Activated CD4-positive, alpha-beta memory T cell treated with anti-CD3 and anti-CD28 coated beads for 36 hours (primary cell): ENCODE measurements around the gene ADCYAP1. TPM values are rescaled to one million over a fixed set of nuclear protein-coding genes. Genes with fewer than 3 reads are reported as not detected.
"Not testable (repeated sequence)": the region's sequence is repeated elsewhere in the genome, so short reads cannot be mapped to it uniquely, and the experiment has no call there.

ENCODE experiments used
- CTCF ChIA-PET: fragments of 350-600 bp; sonication (Branson Sonifier 250); formaldehyde crosslinking; loops from one replicate; lab custom pipeline; 2021; ENCODE audit warnings: antibody characterized with exemption, inconsistent platforms; lab: Charles Lee
- POLR2A ChIA-PET: fragments of 350-600 bp; sonication (Branson Sonifier 250); formaldehyde crosslinking; loops from one replicate; lab custom pipeline; 2021; ENCODE audit warnings: antibody characterized with exemption; lab: Charles Lee
- DNase-seq: peaks from one replicate; pipeline ENCODE4 v3.0.0-alpha.2; 2020
- H3K27ac Mint-ChIP-seq: one replicate; pipeline ENCODE4 v1.8.0; 2021; ENCODE audit warnings: mixed read lengths
- H3K27me3 Mint-ChIP-seq: one replicate; pipeline ENCODE4 v1.8.0; 2021; ENCODE audit warnings: mixed read lengths
- H3K36me3 Mint-ChIP-seq: one replicate; pipeline ENCODE4 v1.8.0; 2021; ENCODE audit warnings: mixed read lengths
- H3K4me1 Mint-ChIP-seq: one replicate; pipeline ENCODE4 v1.8.0; 2021; ENCODE audit warnings: low read depth, mixed read lengths
- H3K4me3 Mint-ChIP-seq: one replicate; pipeline ENCODE4 v1.8.0; 2021; ENCODE audit warnings: mild to moderate bottlenecking, mixed read lengths
- H3K9me3 Mint-ChIP-seq: one replicate; pipeline ENCODE4 v1.8.0; 2021; ENCODE audit warnings: mixed read lengths
- intact Hi-C: fragments of 100-400 bp; cut with micrococcal nuclease; formaldehyde crosslinking; loops from one replicate; pipeline ENCODE4 v1.15.1; 2023
- total RNA-seq, 2 experiments: library from RNA; stranded (reverse); gene quantifications; one replicate each; pipeline ENCODE4 v1.2.3, GENCODE V29; 2021

ADCYAP1 gene
- total RNA-seq: not detected

DNA sequence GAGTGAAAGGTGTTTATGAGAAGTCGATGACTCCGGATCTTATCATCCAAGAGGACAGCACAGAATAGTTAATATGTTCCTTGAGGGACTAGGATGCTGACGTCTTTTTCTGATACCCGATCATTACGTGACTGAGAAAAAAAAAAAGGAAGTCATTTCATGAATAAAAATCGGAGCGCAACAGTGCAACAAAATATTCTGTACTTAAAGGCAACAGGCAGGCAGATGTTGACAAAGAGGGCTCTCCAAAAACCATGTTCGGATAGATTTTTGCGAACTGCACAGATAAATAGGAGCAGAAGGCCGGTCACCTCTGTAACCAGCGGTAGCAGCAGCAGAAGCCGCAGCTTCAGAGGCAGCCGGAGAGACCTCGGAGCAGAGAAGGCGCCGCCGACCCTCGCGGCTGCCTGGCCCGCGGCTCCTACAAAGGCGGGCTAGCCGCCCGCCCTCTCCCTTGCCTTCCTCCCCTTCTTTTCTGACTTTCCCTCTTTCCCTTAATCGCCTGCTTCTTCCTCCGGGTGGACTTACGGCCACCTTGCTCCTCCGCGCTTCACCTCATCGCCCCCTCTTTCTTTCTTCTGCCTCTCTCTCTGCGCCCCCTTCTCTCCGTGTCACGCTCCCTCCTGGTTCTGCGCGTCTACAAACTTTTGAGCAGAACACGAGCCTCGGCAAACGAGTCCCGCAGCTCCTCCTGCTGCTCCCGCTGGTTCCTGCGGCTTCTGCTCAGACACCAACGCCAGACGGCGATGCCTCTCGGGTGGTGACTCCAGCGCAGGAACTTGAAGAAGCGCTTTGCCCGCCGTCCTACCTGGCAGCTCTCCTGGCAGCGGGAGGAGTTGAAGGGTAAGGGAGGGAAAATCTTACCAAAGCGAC, at the start of gene ADCYAP1:
Gene ADCYAP1, plus strand, starts transcription at position 654 of the 873 bp plus-strand sequence. CDS start 516 bp downstream, outside the sequence.
- peaks cover 62% of the 10 kb centered on the region for H3K27me3 Mint-ChIP-seq
- DNase-seq: peak; percentile 12
- ChIA-PET POLR2A (no interaction called here), CTCF (interaction anchor here (1.2 kb wide), 1 partner anchor 40 kb away, joined by 6 read pairs; no protein-coding TSS in a partner anchor)
- H3K36me3 Mint-ChIP-seq: peaks cover 8% of the 10 kb centered on the region
- H3K4me3 Mint-ChIP-seq: no peak within 1 kb of the TSS
- intact Hi-C loops: no loop called here
- H3K9me3 Mint-ChIP-seq: peaks cover 3% of the 10 kb centered on the region
- H3K27ac Mint-ChIP-seq: no peak within 1 kb of the TSS
- H3K4me1 Mint-ChIP-seq: peaks cover 18% of the 10 kb centered on the region

- H3K27me3 Mint-ChIP-seq: peaks cover 2% of the 10 kb centered on the region
- intact Hi-C loops: no loop called here
- ChIA-PET POLR2A (no interaction called here), CTCF (no interaction called here)
- no peak overlapping the region for H3K4me3 Mint-ChIP-seq
- no peak for DNase-seq
- H3K27ac Mint-ChIP-seq: no peak overlapping the region
- no peaks in the 10 kb centered on the region for H3K36me3 Mint-ChIP-seq
- H3K4me1 Mint-ChIP-seq: no peaks in the 10 kb centered on the region
- H3K9me3 Mint-ChIP-seq: no peaks in the 10 kb centered on the region
Measured at GRCh38 chr18:857986-858385, 46.7 kb upstream of the ADCYAP1 start.

DNA sequence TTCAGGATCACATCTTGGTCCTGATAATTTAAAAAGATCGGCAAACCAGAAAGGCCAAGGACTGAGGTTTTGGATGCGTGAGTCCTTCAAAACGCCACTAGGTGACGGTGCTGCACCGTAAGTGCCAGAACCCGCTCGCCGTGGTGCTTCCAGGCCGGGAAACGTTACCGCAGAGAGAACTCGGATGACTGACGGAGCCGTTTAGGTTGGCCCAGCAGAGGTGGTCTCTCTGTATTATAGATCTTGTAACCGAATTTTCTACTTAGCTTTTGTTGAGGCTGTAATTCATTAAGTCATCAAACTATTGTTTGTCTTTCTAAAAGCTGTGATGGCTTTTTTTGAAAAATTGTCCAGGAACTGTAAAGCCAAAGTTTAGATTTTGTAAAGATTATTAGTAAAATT, 39.8 kb upstream of the ADCYAP1 start:
- no peaks in the 10 kb centered on the region for H3K36me3 Mint-ChIP-seq
- POLR2A ChIA-PET: no interaction called here

DNA sequence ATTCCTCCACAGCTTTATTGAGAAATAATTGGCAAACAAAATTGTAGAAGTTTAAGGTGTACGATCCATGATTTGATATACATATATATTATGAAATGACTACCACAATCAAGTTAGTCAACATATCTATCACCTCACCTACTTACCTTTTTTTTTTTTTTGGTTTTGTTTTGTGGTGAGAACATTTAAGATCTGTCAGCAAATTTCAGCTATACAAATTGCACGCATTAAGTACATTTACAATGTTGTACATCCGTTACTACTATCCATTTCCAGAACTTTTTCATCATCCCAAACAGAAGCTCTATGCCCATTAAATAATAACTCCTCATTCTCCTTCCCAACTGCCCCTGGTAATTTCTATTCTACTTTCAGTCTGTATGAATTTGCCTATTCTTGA, 37.4 kb upstream of the ADCYAP1 start:
- Mint-ChIP-seq H3K4me3 (no peak overlapping the region), H3K9me3 (no peaks in the 10 kb centered on the region), H3K4me1 (peaks cover 4% of the 10 kb centered on the region), H3K27me3 (peaks cover 10% of the 10 kb centered on the region), H3K27ac (no peak overlapping the region), H3K36me3 (no peaks in the 10 kb centered on the region)
- intact Hi-C loops: loop anchor here (10.0 kb wide), 1 partner anchor 718 kb away; no protein-coding TSS in a partner anchor
- DNase-seq: no peak
- ChIA-PET POLR2A (no interaction called here), CTCF (interaction anchor here (0.7 to 1.4 kb wide), 2 partner anchors 94 to 1887 kb away, joined by 4 to 5 read pairs; no protein-coding TSS in a partner anchor)

More for the DNA sequence above, 39.8 kb upstream of the ADCYAP1 start:
- DNase-seq: peak; percentile 77
- no peaks in the 10 kb centered on the region for H3K9me3 Mint-ChIP-seq
- intact Hi-C loops: loop anchor here (1.0 to 10.0 kb wide), 2 partner anchors 96 to 720 kb away; no protein-coding TSS in a partner anchor
- no peak overlapping the region for H3K27ac Mint-ChIP-seq
- H3K4me3 Mint-ChIP-seq: no peak overlapping the region
- H3K4me1 Mint-ChIP-seq: peaks cover 4% of the 10 kb centered on the region
- peaks cover 10% of the 10 kb centered on the region for H3K27me3 Mint-ChIP-seq
- CTCF ChIA-PET: interaction anchor here (0.6 to 2.5 kb wide), 15 partner anchors 13 to 1359 kb away, joined by 3 to 23 read pairs (median 4); partner anchors contain the start of gene ADCYAP1

GRCh38 chr18:873426-873825, 31.2 kb upstream of the ADCYAP1 start:
- Mint-ChIP-seq H3K4me3 (peak overlapping the region; percentile 23), H3K4me1 (peaks cover 13% of the 10 kb centered on the region), H3K9me3 (peaks cover 11% of the 10 kb centered on the region)
- CTCF ChIA-PET: interaction anchor here (0.6 kb wide), 1 partner anchor 158 kb away, joined by 3 read pairs; no protein-coding TSS in a partner anchor
- POLR2A ChIA-PET, intact Hi-C loops, H3K27me3 Mint-ChIP-seq, DNase-seq, H3K27ac Mint-ChIP-seq, H3K36me3 Mint-ChIP-seq: not testable (repeated sequence)

GRCh38 chr18:875912-876311, 28.8 kb upstream of the ADCYAP1 start:
- intact Hi-C loops: no loop called here
- ChIA-PET POLR2A (no interaction called here), CTCF (no interaction called here)
- Mint-ChIP-seq H3K36me3 (no peaks in the 10 kb centered on the region), H3K27ac (no peak overlapping the region), H3K4me1 (peaks cover 13% of the 10 kb centered on the region), H3K27me3 (no peaks in the 10 kb centered on the region), H3K4me3 (no peak overlapping the region), H3K9me3 (peaks cover 11% of the 10 kb centered on the region)
- no peak for DNase-seq

DNA sequence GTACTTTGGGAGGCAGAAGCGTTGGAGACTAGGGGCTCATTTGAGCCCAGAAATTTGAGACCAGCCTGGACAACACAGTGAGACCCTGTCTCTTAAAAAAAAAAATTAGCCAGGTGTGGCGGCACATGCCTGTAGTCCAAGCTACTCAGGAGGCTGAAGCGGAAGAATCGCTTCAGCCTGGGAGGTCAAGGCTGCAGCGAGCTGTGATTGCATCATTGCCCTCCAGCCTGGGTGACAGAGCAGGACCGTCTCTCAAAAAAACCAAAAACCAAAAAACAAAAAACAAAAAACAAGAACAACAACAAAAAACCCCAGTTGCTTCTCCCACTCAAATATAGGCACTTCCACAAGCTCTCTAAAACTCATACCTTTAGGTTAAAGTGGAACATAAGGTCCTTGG, 27.4 kb upstream of the ADCYAP1 start:
- intact Hi-C loops: no loop called here
- Mint-ChIP-seq H3K4me3 (no peak overlapping the region), H3K36me3 (no peaks in the 10 kb centered on the region), H3K9me3 (peaks cover 11% of the 10 kb centered on the region), H3K27ac (no peak overlapping the region), H3K27me3 (no peaks in the 10 kb centered on the region), H3K4me1 (peaks cover 13% of the 10 kb centered on the region)
- DNase-seq: no peak
- ChIA-PET CTCF (interaction anchor here (0.6 to 1.3 kb wide), 2 partner anchors 48 to 84 kb away, joined by 3 to 4 read pairs; no protein-coding TSS in a partner anchor), POLR2A (no interaction called here)

DNA sequence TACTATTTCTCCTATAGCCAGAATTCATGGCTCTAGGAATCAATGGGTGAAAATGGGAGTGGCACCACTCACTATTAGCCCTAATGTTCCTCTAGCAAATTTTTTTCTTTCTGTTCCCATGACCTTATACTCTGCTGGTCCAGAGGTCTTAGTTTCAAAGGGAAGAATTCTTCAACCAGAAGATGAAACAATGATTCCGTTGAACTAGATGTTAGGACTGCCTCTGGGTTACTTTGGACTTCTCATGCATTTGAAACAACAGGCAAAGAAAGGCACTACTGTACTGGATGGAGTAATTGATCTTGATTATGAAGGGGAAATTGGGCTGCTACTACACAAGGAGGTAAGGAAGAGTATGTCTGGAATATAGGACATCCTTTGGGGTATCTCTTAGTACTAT, 18.6 kb upstream of the ADCYAP1 start:
- DNase-seq: no peak
- Mint-ChIP-seq H3K36me3 (no peaks in the 10 kb centered on the region), H3K27ac (no peak overlapping the region), H3K4me3 (no peak overlapping the region), H3K4me1 (no peaks in the 10 kb centered on the region), H3K9me3 (no peaks in the 10 kb centered on the region), H3K27me3 (peaks cover 2% of the 10 kb centered on the region)
- POLR2A ChIA-PET: no interaction called here
- intact Hi-C loops: no loop called here
- CTCF ChIA-PET: no interaction called here

GRCh38 chr18:887716-888115, 17.0 kb upstream of the ADCYAP1 start:
- POLR2A ChIA-PET: no interaction called here
- peaks cover 5% of the 10 kb centered on the region for H3K27me3 Mint-ChIP-seq
- H3K9me3 Mint-ChIP-seq: no peaks in the 10 kb centered on the region
- H3K27ac Mint-ChIP-seq: no peak overlapping the region
- no peaks in the 10 kb centered on the region for H3K36me3 Mint-ChIP-seq
- DNase-seq: no peak
- CTCF ChIA-PET: interaction anchor here (0.9 kb wide), 1 partner anchor 23 kb away, joined by 3 read pairs; no protein-coding TSS in a partner anchor
- no peaks in the 10 kb centered on the region for H3K4me1 Mint-ChIP-seq
- intact Hi-C loops: no loop called here
- no peak overlapping the region for H3K4me3 Mint-ChIP-seq

DNA sequence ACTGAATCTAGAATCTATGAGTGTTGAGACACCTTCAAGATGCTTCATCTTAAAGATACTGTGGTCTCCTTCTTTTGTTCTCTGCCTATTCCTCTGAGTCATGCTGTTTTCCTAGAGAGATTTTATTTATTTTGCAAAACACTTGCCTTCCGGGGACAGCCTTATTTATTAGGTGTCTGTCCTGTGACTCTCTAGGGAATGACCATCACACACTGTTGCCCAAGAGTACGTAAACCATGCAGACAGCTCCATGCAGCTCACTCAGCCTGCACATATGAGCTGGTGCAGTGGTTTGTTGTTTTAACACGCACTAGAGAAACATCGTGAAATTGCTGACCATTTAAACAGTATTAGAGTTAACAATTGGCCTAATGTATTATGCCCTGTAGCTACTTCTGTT, 12.4 kb upstream of the ADCYAP1 start:
- Mint-ChIP-seq H3K4me3 (no peak overlapping the region), H3K9me3 (no peaks in the 10 kb centered on the region), H3K27ac (no peak overlapping the region), H3K27me3 (peaks cover 5% of the 10 kb centered on the region), H3K4me1 (no peaks in the 10 kb centered on the region), H3K36me3 (no peaks in the 10 kb centered on the region)
- intact Hi-C loops: no loop called here
- ChIA-PET POLR2A (no interaction called here), CTCF (interaction anchor here (0.8 kb wide), 1 partner anchor 14 kb away, joined by 4 read pairs; no protein-coding TSS in a partner anchor)
- no peak for DNase-seq

DNA sequence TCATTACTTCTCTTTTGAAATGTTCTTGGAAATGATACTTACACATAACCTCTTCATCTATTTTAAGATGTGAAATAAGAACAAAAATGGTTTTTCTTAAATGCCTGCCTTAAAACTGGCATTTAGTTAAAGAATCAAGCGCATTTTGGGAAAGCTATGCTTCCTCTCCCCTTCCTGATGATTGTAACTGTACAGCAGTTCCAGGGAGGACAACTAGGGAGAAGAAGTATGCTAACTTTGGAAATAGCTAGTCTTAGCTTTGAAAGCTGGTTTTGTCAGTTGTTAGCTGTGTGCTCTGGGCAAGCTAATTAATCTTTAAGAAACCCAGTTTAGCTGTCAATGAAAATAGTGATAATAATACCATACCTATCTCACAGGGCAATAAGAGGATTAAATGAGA, 8.4 kb upstream of the ADCYAP1 start:
- peaks cover 11% of the 10 kb centered on the region for H3K27me3 Mint-ChIP-seq
- H3K27ac Mint-ChIP-seq: no peak overlapping the region
- H3K4me1 Mint-ChIP-seq: no peaks in the 10 kb centered on the region
- no peaks in the 10 kb centered on the region for H3K36me3 Mint-ChIP-seq
- DNase-seq: no peak
- CTCF ChIA-PET: interaction anchor here (0.8 kb wide), 1 partner anchor 1209 kb away, joined by 3 read pairs; no protein-coding TSS in a partner anchor
- intact Hi-C loops: no loop called here
- POLR2A ChIA-PET: no interaction called here
- no peak overlapping the region for H3K4me3 Mint-ChIP-seq
- no peaks in the 10 kb centered on the region for H3K9me3 Mint-ChIP-seq

DNA sequence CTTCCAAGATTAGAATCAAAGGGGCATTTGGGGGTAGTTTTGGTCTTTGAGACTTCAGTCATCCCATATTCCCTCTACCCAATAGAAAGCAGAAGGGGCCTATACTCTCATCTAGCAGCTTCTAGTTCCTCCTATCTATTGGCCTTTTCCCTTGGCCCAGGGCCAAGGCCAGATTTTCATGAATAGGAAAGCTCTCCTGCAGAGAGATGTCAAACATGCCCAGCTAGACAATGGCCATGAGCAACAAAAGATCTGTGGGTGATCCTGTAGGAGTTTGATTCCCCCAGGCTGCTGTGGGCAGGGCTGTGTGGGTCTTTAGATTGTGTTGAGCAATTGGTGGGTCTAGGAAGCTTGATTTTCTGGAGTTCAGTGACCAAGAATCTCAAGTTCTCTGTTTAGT, 2.9 kb upstream of the ADCYAP1 start:
- Mint-ChIP-seq H3K36me3 (peaks cover 7% of the 10 kb centered on the region), H3K4me3 (no peak overlapping the region), H3K9me3 (peaks cover 3% of the 10 kb centered on the region), H3K27ac (no peak overlapping the region), H3K4me1 (peaks cover 9% of the 10 kb centered on the region), H3K27me3 (peaks cover 49% of the 10 kb centered on the region)
- intact Hi-C loops: no loop called here
- ChIA-PET CTCF (no interaction called here), POLR2A (no interaction called here)
- no peak for DNase-seq
